HepG2 (cell line): ENCODE results near the gene AP1G1. TPM values are rescaled to one million over a fixed set of nuclear protein-coding genes. Genes with fewer than 3 reads are reported as not detected.

Experiments
- CENPX ChIP-seq: sonication (generic); formaldehyde crosslinking; IDR thresholded peaks from 2 replicates; pipeline ENCODE4 v1.9.0; 2021; ENCODE audit warnings: mild to moderate bottlenecking, missing genetic modification reagents, moderate library complexity
- CHD2 ChIP-seq: IDR thresholded peaks from 2 replicates; pipeline ENCODE4 v1.6.1; 2011; ENCODE audit warnings: low read depth, low read length, improper control_type of control experiment
- CTCF ChIP-seq: sonication (generic); formaldehyde crosslinking; IDR thresholded peaks from 2 replicates; pipeline ENCODE4 v1.5.0; 2020; ENCODE audit warnings: mild to moderate bottlenecking, missing genetic modification reagents, moderate library complexity
- ETS1 ChIP-seq: sonication (generic); formaldehyde crosslinking; IDR thresholded peaks from 2 replicates; pipeline ENCODE4 v1.4.0; 2020; ENCODE audit warnings: missing genetic modification reagents
- FOXK1 ChIP-seq: sonication (generic); formaldehyde crosslinking; IDR thresholded peaks from 2 replicates; pipeline ENCODE4 v1.4.0; 2020; ENCODE audit warnings: low read depth, missing genetic modification reagents, borderline replicate concordance
- HINFP ChIP-seq: sonication (generic); formaldehyde crosslinking; IDR thresholded peaks from 2 replicates; pipeline ENCODE4 v1.4.0; 2020; ENCODE audit warnings: low read depth, mild to moderate bottlenecking, missing genetic modification reagents
- KLF6 ChIP-seq: IDR thresholded peaks from 2 replicates; pipeline ENCODE4 v1.8.0; 2016; ENCODE audit warnings: missing biosample characterization, missing genetic modification reagents
- MIER3 ChIP-seq: IDR thresholded peaks from 2 replicates; pipeline ENCODE4 v1.6.1; 2016; ENCODE audit warnings: missing compliant biosample characterization, borderline replicate concordance
- MXD4 ChIP-seq: IDR thresholded peaks from 2 replicates; pipeline ENCODE4 v1.6.1; 2016; ENCODE audit warnings: mild to moderate bottlenecking, missing biosample characterization, missing genetic modification reagents
- NBN ChIP-seq: fragments of 450-650 bp; conservative IDR thresholded peaks from 2 replicates; pipeline ENCODE4 v1.6.1; 2017
- NFYC ChIP-seq: IDR thresholded peaks from 2 replicates; pipeline ENCODE4 v1.6.1; 2016; ENCODE audit warnings: missing genetic modification reagents, missing compliant biosample characterization
- POGZ ChIP-seq: sonication (generic); formaldehyde crosslinking; IDR thresholded peaks from 2 replicates; pipeline ENCODE4 v1.4.0; 2020; ENCODE audit warnings: mild to moderate bottlenecking, missing genetic modification reagents
- RFX3 ChIP-seq: IDR thresholded peaks from 2 replicates; pipeline ENCODE4 v1.6.1; 2016; ENCODE audit warnings: missing biosample characterization, missing genetic modification reagents
- SRF ChIP-seq: IDR thresholded peaks from 2 replicates; pipeline ENCODE4 v1.6.1; 2011; ENCODE audit warnings: mild to moderate bottlenecking, low read depth, low read length, moderate library complexity
- TEAD3 ChIP-seq: optimal IDR thresholded peaks from 2 replicates; pipeline ENCODE3; 2016; ENCODE audit warnings: borderline replicate concordance
- TEF ChIP-seq: sonication (generic); formaldehyde crosslinking; IDR thresholded peaks from 2 replicates; pipeline ENCODE4 v1.5.0; 2020; ENCODE audit warnings: missing genetic modification reagents
- ZFP90 ChIP-seq: sonication (generic); formaldehyde crosslinking; IDR thresholded peaks from 2 replicates; pipeline ENCODE4 v1.8.0; 2022; ENCODE audit warnings: missing genetic modification reagents, mild to moderate bottlenecking, inconsistent platforms, borderline replicate concordance
- ZMYM4 ChIP-seq: sonication (generic); formaldehyde crosslinking; IDR thresholded peaks from 2 replicates; pipeline ENCODE4 v1.8.1; 2023; ENCODE audit warnings: mild to moderate bottlenecking, missing genetic modification reagents
- ZNF230 ChIP-seq: sonication (generic); formaldehyde crosslinking; IDR thresholded peaks from 2 replicates; pipeline ENCODE4 v1.4.0; 2020; ENCODE audit warnings: mild to moderate bottlenecking, missing genetic modification reagents
- ZNF350 ChIP-seq: sonication (generic); formaldehyde crosslinking; IDR thresholded peaks from 2 replicates; pipeline ENCODE4 v1.4.0; 2020; ENCODE audit warnings: mild to moderate bottlenecking, low read depth, missing genetic modification reagents, borderline replicate concordance
- ZNF367 ChIP-seq: sonication (generic); formaldehyde crosslinking; IDR thresholded peaks from 2 replicates; pipeline ENCODE4 v1.4.0; 2020; ENCODE audit warnings: missing genetic modification reagents, borderline replicate concordance
- ZNF501 ChIP-seq: sonication (generic); formaldehyde crosslinking; IDR thresholded peaks from 2 replicates; pipeline ENCODE4 v1.5.1; 2020; ENCODE audit warnings: mild to moderate bottlenecking, moderate library complexity, missing genetic modification reagents
- ZNF724P ChIP-seq: sonication (generic); formaldehyde crosslinking; IDR thresholded peaks from 2 replicates; pipeline ENCODE4 v1.8.0; 2022; ENCODE audit warnings: missing genetic modification reagents, borderline replicate concordance
- ZNF746 ChIP-seq: sonication (generic); formaldehyde crosslinking; IDR thresholded peaks from 2 replicates; pipeline ENCODE4 v1.8.0; 2022; ENCODE audit warnings: mild to moderate bottlenecking, missing genetic modification reagents
- ZNF790 ChIP-seq: sonication (generic); formaldehyde crosslinking; IDR thresholded peaks from 2 replicates; pipeline ENCODE4 v1.8.0; 2022; ENCODE audit warnings: missing genetic modification reagents, mild to moderate bottlenecking, borderline replicate concordance
- ZNF850 ChIP-seq: sonication (generic); formaldehyde crosslinking; conservative IDR thresholded peaks from 2 replicates; pipeline ENCODE4 v1.9.0; 2021; ENCODE audit warnings: mild to moderate bottlenecking, missing genetic modification reagents
- polyA plus RNA-seq, 8 experiments: library from polyadenylated mRNA; depleted of rRNA in 3 of 8; stranded (reverse) in 7 of 8; unstranded in 1 of 8; fragments of >200 nt; fragmentation: Illumina TruSeq in 4 of 8; extraction: Trizol in 4 of 8; gene quantifications; 2 replicates each; pipeline versions ENCODE4 v1.2.1 to v1.2.3, GENCODE V29; 2011 to 2016; ENCODE audit warnings: low read depth in 4 of 8, missing spikeins in 1 of 8, mixed read lengths in 1 of 8; ENCODE audit not compliant: insufficient read depth in 1 of 8
- total RNA-seq, 5 experiments: library from RNA; depleted of rRNA; stranded (reverse); fragments of >200 nt; fragmentation: Illumina TruSeq; extraction: Trizol; gene quantifications; 2 replicates each; pipeline ENCODE4 v1.2.3, GENCODE V29; 2016; ENCODE audit warnings: low read depth in 1 of 5

Gene AP1G1
- total and polyA plus RNA-seq, 2 of the 13 experiments (the other 11 are each of a cell fraction or from before 2014, with no cell fraction given): 62.2 to 66.2 TPM

GRCh38 chr16:71845639-71846430, 37.2 kb upstream of the AP1G1 start, which contains the start of gene ATXN1L (continued):
- TF ChIP-seq ZNF790 (no peak; the same call in 1 of the 2 replicates), ZNF350 (CRISPR knock-in tag) (peak; percentile 62), CTCF (CRISPR knock-in tag) (peak; percentile 19; the same call in 1 of the 2 replicates), ZNF367 (CRISPR knock-in tag) (no peak; the same call in 1 of the 2 replicates), POGZ (CRISPR knock-in tag) (peak; percentile 90), ZNF501 (CRISPR knock-in tag) (peak; percentile 89), ZNF746 (CRISPR knock-in tag) (peak; percentile 81; the same call in 1 of the 2 replicates), NBN (no peak), SRF (peak; percentile 90), MIER3 (CRISPR knock-in tag) (peak; percentile 65; the same call in 1 of the 2 replicates), ZNF850 (CRISPR knock-in tag) (peak; percentile 83; the same call in 1 of the 2 replicates), ZFP90 (peak; percentile 70), HINFP (CRISPR knock-in tag) (peak; percentile 74; the same call in 1 of the 2 replicates), CENPX (CRISPR knock-in tag) (no peak), ZNF724P (CRISPR knock-in tag) (peak; percentile 97), KLF6 (CRISPR knock-in tag) (peak; percentile 83), ZMYM4 (peak; percentile 98), NFYC (CRISPR knock-in tag) (peak; percentile 52; the same call in 1 of the 2 replicates), TEF (CRISPR knock-in tag) (peak; percentile 76), TEAD3 (CRISPR knock-in tag) (peak; percentile 74), MXD4 (CRISPR knock-in tag) (peak; percentile 87), CHD2 (peak; percentile 73; the same call in 1 of the 2 replicates), RFX3 (no peak), ETS1 (CRISPR knock-in tag) (0 out of 2 replicates have a peak, but pooled peaks have one; percentile 50), ZNF230 (CRISPR knock-in tag) (peak; percentile 60), FOXK1 (CRISPR knock-in tag) (peak; percentile 96)
